PC-9 (cell line): ENCODE data around the gene NPY.

Experiments
- EZH2 ChIP-seq: fragments of 200-600 bp; sonication (generic); IDR thresholded peaks from 2 replicates; pipeline ENCODE4 v1.8.0; 2017; ENCODE audit warnings: antibody characterized with exemption, low read depth
- TF ChIP-seq, protein P1 (sequence below): fragments of 200-600 bp; sonication (generic); conservative IDR thresholded peaks from 2 replicates; pipeline ENCODE4 v1.6.1; 2017; ENCODE audit warnings: mixed run types, antibody characterized with exemption, mild to moderate bottlenecking, moderate library complexity

DNA sequence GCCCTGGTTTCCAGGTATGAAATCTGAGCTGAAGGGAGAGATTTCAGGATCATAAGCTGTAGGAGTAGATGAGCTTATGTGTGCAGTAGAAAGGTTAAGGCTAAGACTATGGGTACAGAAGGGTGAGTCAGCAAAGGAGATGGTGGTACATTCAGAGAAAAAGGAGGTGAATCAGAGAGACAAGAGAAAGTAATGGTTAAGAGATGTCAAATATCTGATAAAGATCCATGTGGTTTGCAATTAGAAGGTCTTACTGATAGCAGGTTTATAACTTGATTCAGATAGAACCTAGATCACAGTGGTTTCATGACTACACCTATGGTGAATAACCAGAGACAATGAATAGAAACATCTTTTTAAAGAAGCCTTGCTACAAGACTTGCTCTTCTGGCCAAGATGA, 4.5 kb upstream of the NPY start:
- TF ChIP-seq, protein P1, sequence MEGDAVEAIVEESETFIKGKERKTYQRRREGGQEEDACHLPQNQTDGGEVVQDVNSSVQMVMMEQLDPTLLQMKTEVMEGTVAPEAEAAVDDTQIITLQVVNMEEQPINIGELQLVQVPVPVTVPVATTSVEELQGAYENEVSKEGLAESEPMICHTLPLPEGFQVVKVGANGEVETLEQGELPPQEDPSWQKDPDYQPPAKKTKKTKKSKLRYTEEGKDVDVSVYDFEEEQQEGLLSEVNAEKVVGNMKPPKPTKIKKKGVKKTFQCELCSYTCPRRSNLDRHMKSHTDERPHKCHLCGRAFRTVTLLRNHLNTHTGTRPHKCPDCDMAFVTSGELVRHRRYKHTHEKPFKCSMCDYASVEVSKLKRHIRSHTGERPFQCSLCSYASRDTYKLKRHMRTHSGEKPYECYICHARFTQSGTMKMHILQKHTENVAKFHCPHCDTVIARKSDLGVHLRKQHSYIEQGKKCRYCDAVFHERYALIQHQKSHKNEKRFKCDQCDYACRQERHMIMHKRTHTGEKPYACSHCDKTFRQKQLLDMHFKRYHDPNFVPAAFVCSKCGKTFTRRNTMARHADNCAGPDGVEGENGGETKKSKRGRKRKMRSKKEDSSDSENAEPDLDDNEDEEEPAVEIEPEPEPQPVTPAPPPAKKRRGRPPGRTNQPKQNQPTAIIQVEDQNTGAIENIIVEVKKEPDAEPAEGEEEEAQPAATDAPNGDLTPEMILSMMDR, result no peak
- TF ChIP-seq EZH2, result no peak
